Stimulated activated CD4-positive, alpha-beta T cell treated with anti-CD3 and anti-CD28 coated beads, Interleukin-12 subunit alpha, Interleukin-12 subunit beta, amount 100 ng/mL, for 4 hours (primary cell): ENCODE data around the gene CYSRT1.
"Not testable (repeated sequence)": the region's sequence is repeated elsewhere in the genome, so short reads cannot be mapped to it uniquely, and the experiment has no call there.

Experiments used
- DNase-seq: peaks from one replicate; pipeline ENCODE4 v3.0.0-alpha.2; 2020

Gene CYSRT1

GRCh38 chr9:137239541-137240200, 14.7 kb downstream of the CYSRT1 start:
- not testable (repeated sequence) for DNase-seq

GRCh38 chr9:137240318-137240840, 15.4 kb downstream of the CYSRT1 start:
- DNase-seq = peak; percentile 68

- peak; percentile 92 for DNase-seq
These were observed 16.0 kb downstream of the CYSRT1 start, which contains the start of gene TUBB4B for GRCh38 chr9:137240841-137241489. Gene TUBB4B (plus strand): TSS chr9:137241287. CDS start chr9:137241361, 74 bp downstream.

GRCh38 chr9:137241490-137242268, 16.7 kb downstream of the CYSRT1 start:
- DNase-seq = peak; percentile 70

GRCh38 chr9:137242269-137243203, 17.6 kb downstream of the CYSRT1 start:
- no peak for DNase-seq

GRCh38 chr9:137243266-137243625, 18.3 kb downstream of the CYSRT1 start:
- DNase-seq = not testable (repeated sequence)

GRCh38 chr9:137243626-137244485, 18.9 kb downstream of the CYSRT1 start:
- no peak for DNase-seq

GRCh38 chr9:137244486-137245449, 19.8 kb downstream of the CYSRT1 start:
- DNase-seq = no peak

GRCh38 chr9:137245450-137246421, 20.8 kb downstream of the CYSRT1 start:
- no peak for DNase-seq

GRCh38 chr9:137247135-137247915, 22.4 kb downstream of the CYSRT1 start:
- DNase-seq = no peak

GRCh38 chr9:137247916-137248175, 22.9 kb downstream of the CYSRT1 start:
- DNase-seq = no peak

GRCh38 chr9:137250329-137251193, 25.6 kb downstream of the CYSRT1 start:
- no peak for DNase-seq

- DNase-seq = no peak
These were observed 26.2 kb downstream of the CYSRT1 start, which contains the start of gene STPG3 for GRCh38 chr9:137251194-137251461. Gene STPG3 (plus strand): TSS chr9:137251286. CDS start chr9:137251287, 1 bp downstream.

- no peak for DNase-seq
These were observed 26.7 kb downstream of the CYSRT1 start for GRCh38 chr9:137251490-137252268.

- DNase-seq = no peak
These were observed 27.9 kb downstream of the CYSRT1 start for GRCh38 chr9:137252555-137253506.
